A172 (cell line): Measurements from ENCODE around the gene ENC1. TPM values are rescaled to one million over a fixed set of nuclear protein-coding genes. Genes with fewer than 3 reads are reported as not detected.

Source experiments
- DNase-seq: peaks from one replicate; pipeline ENCODE4 v3.0.0-alpha.2; 2015; ENCODE audit warnings: low spot score
- total RNA-seq: library from RNA; depleted of rRNA; stranded (reverse); fragments of >200 nt; shearing (Covaris generic); gene quantifications from 2 replicates; pipeline ENCODE4 v1.2.3, GENCODE V29; 2014

The ENC1 gene
- total RNA-seq, 1 experiment from 2014 or later, result 28.3 TPM

DNA sequence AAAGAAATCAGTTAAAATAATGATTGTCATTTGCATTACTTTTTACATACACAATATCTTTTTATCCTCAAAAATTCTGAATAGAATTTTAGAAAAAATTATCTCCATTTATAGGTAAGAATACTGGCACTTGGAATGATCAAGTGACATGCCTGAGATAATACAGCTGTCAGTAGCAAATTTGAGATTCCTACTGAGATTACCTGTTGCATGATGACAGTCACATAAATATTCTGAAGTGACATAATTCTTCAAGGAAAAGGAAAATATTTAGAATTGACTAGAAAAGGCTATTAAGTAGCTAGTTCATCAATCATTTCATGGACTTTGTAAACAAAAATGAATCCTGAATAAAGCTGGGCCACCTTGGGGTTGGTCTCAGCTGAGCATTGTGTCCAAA, 15.2 kb upstream of the ENC1 start:
- no peak for DNase-seq

DNA sequence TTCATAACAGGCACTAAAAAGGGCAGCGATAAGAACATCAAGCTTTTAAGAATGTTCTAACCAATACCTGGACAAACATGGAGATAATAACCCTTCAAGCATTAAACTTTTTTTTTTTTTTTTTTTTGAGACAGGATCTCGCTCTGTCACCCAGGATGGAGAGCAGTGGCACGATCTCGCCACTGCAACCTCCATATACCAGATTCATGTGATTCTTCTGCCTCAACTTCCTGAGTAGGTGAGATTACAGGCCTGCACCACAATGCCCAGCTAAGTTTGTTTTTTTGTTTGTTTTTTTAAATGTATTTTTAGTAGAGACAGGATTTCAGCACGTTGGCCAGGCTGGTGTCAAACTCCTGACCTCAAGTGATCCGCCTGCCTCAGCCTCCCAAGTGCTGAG, 14.7 kb upstream of the ENC1 start:
- DNase-seq, result no peak

DNA sequence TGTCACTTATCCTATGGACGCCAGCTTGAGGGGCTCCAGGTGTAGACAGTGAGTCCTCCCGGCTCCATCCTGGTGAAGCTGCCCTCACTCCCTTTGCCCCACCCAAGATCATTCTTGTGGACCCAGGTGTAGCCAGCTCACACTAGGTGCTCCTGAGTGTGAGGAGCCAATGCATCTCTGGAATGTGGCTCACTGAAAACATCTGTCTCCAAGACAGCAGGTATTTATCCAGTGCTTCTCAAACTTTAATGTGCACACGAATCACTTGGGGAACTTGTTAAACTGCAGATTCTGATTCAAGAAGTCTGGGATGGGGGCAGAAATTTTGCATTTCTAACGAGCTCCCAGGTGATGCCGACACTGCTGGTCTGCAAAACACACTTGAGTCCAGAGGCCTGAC, 13.5 kb upstream of the ENC1 start:
- no peak for DNase-seq

DNA sequence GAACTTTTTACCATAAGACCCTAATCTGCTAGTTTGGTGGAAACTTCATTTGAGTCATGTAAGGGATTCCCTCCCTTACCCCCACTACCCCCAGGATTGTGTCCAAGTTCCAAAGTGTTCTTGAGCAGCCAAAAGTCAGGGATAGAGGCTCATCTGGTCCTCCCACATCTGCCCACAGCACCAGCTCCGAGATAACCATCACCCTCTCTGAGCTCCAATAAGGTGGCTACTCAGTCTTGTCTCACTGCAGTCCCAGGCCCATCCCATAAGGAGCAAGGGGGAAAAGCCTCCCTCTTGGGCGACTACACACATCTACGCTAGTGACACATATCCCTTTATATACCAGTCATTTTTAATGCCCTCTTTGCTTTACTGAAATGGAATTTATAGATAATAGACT, 12.0 kb upstream of the ENC1 start:
- DNase-seq, result no peak

DNA sequence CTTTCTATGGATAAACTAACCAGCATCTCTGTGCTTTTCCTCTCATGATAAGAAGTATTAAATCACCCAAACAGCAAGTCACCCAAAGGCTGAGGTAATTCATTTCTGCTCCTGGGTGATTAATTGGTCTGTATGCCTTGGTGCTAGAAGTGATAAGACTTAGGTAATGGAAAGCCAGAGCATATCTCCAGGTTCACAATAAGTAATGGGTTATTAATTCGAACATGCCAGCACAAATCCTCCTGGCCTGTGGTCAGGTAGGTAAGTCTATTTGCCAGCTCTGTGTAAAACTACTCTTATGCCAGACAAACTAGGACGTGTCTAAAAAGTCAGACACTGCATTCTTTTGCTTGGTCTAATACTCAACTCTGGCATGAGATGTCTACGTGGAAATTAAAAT, 11.2 kb upstream of the ENC1 start:
- DNase-seq, result no peak

DNA sequence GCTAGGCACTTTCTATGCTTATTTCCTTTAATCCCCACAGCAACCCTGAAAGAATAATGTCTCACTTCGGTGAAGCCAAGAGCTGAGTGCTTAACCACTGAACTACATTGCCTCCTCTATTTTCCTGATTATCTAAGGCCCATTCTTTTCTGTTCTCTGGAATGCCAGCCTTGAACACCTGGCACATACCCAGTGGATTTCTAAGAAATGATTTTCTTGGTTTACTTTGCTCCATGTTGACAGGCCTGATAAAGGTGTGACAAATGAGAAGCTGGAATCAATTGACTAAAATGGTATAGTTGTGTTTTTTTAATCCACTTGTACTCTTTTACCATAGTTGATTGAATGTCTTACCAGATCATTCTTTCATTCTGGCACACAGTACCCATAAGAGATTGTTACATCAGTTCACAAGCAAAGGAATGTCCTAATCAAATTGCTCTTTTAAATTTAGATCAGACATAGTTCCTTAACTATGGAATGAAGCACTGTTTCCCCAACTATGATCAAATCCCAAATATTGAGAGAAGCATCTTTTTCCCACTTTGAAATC, 9.0 kb upstream of the ENC1 start:
- no peak for DNase-seq

DNA sequence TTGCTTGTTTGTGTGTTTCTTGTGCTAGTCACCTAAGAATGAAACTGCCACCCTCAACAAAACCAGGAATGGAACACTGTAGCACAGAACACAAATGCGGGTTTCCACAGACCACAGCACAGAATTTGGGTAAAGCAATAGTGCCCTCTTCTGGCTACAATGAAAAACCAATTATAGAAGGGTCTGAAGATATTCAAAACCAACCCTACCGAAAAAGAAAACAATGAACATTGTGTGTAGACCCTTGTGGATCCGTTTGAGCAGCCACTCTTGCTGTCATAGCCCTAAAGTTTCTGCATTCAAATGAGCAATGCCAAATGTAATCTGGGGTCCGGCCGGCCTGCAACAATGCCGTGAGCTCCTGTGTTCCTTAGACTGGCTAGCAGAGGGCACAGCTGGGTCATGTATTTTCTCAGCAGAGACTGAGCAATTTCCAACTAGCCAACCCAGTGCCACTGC, 8.3 kb upstream of the ENC1 start:
- DNase-seq, result peak; percentile 61

DNA sequence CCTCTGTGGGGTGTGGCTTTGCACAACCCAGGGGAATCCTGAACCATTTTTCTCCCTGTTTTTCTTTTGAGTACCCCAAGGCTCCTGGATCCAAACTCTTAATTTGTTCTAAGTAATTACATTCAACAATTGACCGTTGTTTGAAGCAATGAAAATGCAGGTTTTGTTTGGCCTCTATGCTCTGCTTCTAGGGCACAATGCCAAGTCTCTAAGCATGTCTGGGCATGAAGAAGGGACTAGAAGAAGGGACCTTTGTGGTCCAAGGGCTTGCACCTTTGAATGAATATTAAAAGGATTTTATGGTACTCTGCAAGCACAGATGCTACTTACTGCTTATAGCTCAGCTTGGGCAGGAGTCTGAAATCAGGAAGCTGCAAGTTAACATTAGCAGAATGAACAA, 6.6 kb upstream of the ENC1 start:
- DNase-seq, result no peak

DNA sequence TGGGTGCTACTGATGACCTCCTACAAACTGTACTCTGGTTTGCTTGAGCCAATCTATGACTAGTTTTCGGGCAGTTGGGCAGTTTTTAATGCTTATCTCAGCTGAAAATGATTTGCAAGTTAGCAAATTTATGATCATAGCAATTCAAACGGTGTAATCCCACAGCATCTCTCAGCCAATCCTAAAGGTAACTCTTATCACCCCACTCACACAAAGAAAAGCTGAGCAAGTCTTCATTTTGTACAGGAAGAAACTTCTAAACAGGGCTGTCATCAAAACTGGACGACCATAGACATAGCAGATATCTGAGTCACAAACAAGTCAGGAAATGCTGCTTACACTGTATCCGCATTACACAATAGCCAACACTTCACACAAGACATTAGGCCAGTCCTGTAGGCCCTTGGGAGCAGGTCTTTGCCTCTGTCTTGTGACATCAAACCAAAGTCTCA, 2.6 kb upstream of the ENC1 start:
- peak; percentile 97 for DNase-seq

DNA sequence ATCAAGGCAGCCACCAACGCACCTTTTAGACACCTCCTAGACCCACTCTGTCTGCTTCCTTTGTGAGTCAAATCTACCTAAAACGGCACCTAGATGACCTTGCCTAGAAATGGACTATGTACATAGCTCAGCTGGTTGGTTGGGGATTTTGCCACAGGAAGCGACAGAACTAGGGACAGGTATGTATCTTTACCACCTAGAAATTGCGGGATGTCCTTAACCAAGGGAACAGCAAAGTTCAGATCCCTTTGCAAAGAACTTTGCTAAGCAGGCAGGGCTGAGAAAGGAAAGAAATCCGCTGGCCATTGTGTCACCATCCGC, 2.0 kb upstream of the ENC1 start:
- DNase-seq, result no peak

DNA sequence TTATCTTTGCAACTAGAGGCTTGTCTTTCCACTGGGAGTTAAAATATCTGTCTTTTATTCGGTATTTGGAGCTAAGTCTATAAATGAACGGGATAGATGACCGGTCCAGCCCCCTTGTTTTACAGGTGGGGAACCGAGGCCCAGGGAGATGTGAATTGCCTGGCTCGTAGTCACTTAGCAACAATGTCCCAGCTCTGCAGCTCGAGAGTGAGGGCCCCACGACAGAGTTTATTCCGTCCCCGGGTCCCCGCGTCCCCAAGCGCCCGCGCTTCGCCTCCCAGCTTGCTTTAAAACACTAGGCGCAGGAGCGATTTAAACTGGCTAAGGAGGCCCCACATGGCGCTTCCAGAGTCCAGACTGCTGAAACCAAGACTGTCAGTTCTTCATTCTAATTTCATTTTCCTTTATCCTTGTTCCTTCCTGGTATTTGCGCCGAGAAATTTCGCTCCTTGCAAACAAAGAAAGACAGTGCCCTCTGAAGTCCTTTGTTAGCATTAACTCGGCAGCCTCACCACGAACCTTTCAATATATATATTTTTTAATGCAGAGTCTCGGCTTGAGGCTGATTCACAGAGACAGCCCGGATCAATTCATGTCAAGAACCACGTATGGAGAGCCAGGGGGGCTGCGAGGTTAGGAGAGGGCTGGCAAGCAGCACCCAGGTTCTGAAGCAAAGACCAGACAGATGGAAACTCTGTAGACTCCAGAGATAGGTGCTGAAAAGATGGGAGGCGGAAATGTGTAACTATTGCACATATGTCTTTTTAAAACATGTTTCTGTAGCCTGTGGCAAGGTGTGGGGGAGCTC, 1.4 kb upstream of the ENC1 start:
- DNase-seq, result peak; percentile 74

DNA sequence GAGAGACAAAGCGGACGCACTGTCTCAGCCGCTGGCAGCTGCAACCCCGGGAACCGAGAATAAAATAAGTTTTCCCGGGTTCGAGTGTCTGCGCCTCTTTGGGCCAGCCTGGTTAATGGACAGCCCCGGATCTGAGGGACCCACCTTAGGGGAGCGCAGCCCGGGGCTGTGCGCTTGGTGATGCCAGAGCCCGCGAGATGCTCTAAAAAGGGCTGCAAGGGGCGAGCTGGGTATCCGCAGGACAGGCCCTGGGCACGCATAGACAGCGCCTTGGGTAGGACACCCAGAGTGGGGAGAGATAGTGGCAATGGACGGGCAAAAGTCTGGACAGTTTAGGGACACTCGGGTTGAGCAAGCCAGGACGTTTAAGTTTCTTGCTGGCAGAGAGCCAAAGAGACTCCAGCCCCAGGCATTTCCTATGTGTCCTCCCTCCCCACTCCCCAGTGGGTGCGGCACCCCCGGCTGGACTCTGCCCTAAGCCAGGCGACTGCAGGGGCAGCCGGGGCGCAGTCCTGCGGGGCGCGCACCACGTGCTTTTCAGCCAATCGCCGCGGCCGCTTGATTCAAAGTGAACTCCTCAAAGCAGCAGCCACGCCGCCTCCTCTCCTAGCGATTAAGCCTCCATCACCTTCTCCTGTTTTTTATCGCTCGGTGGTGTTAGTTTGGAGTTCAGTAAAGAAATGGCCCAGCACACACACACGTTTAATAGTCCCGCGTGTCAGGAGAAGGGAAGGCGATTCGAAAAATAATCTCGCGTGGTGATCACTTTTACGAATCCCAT, 616 bp upstream of the ENC1 start:
- DNase-seq, result peak; percentile 89

DNA sequence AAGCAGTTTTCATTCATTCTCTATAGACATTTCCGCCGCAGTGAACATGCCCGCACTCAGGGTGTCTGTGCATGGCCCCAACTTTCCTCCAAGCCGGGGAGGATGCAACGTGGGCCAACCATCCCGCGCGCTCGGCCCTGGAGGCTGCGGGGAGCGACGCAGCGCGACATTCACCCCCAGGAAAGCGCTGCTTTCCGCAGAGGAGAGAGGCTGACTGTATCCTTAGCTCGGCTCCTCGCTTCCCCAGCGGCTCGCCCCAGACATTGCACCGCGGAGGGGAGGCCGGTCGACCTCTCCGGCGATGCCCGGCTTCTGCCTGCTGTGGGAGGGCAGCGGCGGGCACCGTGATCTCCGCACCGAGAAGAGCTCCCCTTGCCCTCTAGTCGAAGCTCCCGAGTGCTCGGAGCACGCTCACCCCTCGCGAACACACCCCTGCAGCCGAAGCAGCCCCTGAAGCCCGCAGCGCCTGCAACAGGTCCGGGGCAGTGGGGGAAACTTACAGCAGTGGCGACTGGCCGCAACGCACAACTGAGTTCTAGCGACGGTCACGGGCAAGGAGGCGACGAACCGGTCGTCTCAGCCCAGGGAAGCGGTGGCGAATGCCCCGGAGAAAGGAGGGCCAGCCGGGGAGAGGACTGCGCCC, 600 bp downstream of the ENC1 start:
- DNase-seq, result no peak

DNA sequence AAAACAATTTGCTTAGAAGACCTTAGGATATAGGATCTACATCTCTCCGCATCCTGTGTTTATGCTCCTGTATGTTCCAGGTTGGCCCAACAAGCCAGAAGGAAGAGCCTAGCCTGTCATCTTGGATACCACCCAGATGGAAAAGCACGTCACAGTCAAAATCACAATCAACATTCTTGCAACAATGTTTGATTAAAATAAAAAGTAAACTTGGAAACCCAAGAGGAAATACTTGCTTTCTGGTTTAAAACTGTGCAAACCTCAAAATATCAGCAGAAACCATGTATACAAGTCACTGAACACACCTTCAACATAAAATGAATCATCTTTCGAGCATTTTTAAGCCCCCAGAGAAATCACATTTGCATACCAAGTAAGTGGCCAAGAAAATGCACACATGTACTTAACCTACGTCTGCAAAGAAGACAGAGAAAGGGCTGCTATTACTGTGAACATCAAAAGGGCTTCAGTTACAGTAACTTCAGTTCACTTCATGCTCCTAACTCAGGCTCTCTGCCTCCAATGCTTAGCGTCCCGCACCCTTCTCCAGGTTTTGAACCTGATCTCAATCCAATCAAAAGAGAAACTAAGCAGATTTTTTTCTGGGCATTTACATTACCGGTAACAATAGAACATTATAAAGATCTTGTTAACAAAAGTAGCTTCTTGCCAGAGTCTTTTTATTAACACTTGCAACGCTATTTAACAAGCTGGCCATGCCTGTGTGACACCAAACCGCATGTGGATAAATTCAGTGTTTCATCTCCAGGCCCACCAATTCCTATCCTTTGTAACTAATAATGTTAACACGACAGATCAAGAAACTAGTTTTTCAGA, 1.3 kb downstream of the ENC1 start:
- peak; percentile 41 for DNase-seq

DNA sequence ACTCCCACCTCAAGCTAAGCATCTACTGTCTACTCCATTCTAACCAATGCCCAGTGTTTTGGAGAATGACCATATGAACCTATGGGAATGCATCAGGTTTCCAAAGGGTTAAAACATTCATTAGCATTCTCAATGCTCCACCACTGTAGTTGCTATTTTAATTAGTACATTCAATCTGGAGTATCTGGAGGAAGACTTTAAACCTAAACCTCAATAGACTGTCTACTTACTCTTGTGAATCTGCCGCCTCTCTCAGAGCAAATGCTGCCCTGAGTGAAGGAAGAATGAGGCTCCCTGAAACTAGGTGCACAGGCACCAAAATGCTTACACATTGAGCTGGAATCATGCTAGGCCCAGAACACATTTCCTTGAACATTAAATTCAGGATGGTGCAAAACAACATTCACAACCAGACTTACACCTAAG, 2.0 kb downstream of the ENC1 start:
- DNase-seq, result peak; percentile 28

DNA sequence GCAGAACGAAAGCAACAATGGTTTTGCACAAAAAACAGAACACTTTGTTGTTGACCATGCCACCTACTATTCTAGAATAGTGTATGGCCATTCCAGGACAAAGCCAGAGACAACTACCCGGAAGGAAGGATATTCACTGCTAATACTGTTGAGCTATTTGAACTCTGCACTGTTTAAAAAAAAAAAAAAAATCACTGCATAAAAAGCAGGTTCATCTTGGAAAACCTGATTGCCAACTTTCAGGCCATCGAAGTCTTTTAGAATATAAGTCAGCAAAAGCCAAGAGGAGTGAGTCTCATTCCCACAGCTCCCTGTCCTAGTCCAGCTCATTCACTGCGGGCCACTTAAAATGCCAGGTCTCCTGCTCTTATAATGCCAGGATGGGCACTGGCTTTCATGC, 4.0 kb downstream of the ENC1 start:
- DNase-seq, result no peak

DNA sequence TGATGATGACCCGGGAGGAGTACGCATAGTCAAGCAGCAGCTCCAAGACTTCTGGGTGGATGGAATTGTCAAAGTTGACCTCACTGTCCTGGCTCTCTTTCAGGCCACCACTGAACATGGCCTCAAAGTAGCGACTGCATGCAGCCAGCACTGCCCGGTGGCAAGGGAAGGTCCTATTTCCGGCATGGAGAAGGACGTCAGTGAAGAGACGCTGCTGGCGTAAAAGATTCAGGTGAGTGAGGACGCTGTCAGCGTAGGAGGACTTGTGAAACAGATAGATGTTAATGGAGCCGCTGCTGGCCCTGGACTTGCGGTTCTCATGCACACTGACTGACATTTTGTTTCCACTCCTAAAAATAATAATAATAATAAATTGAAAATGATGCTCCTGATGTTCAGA, 4.4 kb downstream of the ENC1 start:
- no peak for DNase-seq

DNA sequence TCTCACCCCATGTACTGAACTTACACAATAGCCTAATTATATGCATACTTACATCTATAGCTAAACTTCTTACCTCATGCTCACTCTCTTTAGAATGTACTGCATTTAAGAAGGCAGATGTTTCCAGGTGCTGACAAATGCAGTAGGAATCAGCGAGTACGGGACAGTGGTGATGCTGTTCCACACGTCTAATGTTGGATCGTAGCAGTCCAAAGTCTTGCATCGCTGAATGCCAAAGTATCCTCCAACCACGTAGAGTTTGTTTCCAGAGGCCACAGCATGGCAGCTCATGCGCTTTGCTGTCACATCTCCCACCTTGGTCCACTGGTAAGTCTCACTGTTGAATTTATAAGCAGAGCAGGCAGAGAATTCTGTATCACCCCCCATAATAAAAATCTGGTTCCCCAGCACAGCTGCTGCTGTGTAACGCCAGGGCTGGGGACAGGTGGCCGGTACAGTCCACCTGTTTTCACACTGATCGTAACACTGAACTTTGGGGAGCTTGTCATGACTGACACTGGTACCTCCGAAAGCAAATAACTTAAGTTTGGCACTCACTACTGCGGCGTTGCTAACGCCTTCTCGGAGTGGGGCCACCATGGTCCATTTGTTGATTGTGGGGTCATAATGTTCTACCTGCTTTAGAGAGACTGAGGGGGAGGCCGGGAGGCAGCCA, 5.8 kb downstream of the ENC1 start:
- no peak for DNase-seq

DNA sequence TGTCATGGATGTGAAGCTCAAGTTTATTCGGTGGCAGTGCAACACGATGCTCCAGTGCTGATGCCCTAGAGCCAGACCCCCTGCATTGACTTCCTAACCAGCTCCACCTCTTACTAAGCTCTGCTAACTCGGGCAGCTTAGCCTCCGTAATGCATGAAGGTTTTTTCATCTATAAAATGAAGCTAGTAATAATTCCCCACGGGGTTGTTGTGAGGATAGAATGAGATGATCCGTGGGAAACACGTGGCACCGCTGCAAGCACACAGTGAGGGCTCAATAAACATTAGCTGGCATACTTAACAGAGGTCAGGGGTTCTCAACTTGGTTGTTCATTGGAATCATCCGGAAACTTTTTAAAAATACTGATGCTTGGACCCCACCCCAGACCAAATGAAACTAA, 6.8 kb downstream of the ENC1 start:
- no peak for DNase-seq

DNA sequence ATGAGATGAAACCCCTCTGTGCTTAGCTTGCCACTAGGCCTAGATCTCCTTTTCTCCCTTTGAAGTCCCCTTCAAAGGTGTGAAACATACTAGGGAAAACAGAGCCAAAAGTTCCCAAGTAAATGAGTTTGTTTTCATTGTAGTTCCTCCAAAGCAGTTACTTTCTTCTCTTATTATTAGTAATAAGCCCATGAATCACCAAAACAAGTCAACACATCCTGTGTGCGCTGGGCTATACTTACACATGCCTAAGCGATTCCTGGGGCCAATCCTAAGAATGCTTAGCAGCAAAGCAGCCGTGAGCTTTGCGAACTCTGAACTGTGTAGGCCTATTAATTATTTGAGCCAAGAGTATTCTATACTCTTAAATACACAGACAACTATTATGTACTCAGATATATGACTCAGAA, 7.6 kb downstream of the ENC1 start:
- peak; percentile 61 for DNase-seq
